ENCODE results near the gene B3GALT6. TPM values are rescaled to one million over a fixed set of nuclear protein-coding genes. Genes with fewer than 3 reads are reported as not detected.

The B3GALT6 gene
- total RNA-seq, 1 experiment from 2014 or later, result 24.6 TPM

DNA sequence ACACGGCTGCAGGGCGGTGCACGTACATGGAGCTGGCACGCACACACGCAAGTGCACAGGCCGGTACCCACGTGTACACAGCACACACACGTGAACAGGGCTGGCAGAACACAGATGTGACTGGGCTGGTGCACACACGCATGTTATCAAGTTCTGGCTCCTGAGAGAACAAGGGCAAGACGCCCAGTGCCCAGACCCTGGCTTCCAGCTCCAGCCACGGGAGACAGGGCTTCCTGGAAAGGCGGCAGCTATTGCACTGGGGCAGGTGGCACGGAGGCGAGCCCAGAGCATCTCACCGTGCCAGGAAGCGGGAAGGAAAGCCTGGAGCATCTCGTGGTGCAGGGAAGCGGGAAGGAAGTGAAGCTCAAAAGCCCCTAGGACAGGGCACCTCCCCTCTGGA, 6.1 kb upstream of the B3GALT6 start:
- H3K36me3 Mint-ChIP-seq (ENCODE audit: insufficient read depth, unreplicated experiment), result peaks cover 42% of the 10 kb centered on the region
- no peak overlapping the region for H3K4me3 Mint-ChIP-seq (ENCODE audit: unreplicated experiment)
- CTCF ChIA-PET, result interaction anchor here (0.7 to 1.2 kb wide), 2 partner anchors 105 to 212 kb away, joined by 3 read pairs; no protein-coding TSS in a partner anchor
- H3K9me3 Mint-ChIP-seq (ENCODE audit: unreplicated experiment), result no peaks in the 10 kb centered on the region
- TF ChIP-seq, protein P1, sequence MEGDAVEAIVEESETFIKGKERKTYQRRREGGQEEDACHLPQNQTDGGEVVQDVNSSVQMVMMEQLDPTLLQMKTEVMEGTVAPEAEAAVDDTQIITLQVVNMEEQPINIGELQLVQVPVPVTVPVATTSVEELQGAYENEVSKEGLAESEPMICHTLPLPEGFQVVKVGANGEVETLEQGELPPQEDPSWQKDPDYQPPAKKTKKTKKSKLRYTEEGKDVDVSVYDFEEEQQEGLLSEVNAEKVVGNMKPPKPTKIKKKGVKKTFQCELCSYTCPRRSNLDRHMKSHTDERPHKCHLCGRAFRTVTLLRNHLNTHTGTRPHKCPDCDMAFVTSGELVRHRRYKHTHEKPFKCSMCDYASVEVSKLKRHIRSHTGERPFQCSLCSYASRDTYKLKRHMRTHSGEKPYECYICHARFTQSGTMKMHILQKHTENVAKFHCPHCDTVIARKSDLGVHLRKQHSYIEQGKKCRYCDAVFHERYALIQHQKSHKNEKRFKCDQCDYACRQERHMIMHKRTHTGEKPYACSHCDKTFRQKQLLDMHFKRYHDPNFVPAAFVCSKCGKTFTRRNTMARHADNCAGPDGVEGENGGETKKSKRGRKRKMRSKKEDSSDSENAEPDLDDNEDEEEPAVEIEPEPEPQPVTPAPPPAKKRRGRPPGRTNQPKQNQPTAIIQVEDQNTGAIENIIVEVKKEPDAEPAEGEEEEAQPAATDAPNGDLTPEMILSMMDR (IDR thresholded peaks at IDR 0.05; ENCODE audit: unreplicated experiment), result no peak
- no peaks in the 10 kb centered on the region for H3K27me3 Mint-ChIP-seq (ENCODE audit: insufficient read depth, unreplicated experiment)
- no peak overlapping the region for H3K27ac Mint-ChIP-seq (ENCODE audit: low read depth, unreplicated experiment)
- no TSS peak for BruUV-seq (replicated peaks)
- intact Hi-C loops (cut with micrococcal nuclease), result no loop called here
- no peak for DNase-seq (ENCODE audit: unreplicated experiment)
- POLR2A ChIA-PET, result no interaction called here
- H3K4me1 Mint-ChIP-seq (ENCODE audit: insufficient read depth, unreplicated experiment), result peaks cover 8% of the 10 kb centered on the region

DNA sequence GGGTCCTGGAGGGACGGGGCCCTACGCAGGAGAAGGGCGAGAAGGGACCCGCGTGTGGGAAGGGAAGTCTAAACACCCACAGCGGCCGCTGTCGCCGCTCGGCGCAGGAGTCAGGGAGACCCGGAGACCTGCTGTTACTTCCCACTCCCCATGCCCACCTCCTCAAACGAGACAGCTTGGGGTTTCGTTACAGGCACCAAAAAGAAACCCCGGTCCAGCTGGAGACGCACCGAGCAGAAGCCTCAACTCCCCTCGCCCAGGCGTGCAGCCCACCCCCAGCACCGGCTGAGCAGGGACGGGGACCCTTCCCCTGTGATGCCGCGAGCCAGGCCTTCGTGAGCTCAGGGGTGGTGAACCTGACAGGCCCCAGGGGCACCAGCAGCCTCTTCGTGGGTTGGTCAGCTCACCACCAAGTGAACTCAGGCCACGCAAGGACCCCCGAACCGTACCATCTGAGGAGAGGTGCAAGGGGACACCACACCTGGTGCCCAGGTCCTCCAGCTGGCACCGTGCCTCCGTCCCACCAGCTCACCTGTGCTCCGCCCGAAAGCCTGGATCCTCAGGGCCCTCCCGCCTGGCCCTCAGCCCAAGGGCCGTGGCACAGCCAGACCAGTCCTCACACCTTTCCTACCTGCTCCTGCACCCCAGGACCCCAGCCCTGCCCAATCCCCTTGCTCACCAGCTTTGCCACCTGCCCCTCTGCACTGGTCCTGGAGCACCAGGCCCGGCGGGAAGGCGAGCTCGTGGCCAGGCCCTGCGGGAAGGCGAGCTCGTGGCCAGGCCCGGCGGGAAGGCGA, 5.3 kb upstream of the B3GALT6 start:
- POLR2A ChIA-PET, result no interaction called here

DNA sequence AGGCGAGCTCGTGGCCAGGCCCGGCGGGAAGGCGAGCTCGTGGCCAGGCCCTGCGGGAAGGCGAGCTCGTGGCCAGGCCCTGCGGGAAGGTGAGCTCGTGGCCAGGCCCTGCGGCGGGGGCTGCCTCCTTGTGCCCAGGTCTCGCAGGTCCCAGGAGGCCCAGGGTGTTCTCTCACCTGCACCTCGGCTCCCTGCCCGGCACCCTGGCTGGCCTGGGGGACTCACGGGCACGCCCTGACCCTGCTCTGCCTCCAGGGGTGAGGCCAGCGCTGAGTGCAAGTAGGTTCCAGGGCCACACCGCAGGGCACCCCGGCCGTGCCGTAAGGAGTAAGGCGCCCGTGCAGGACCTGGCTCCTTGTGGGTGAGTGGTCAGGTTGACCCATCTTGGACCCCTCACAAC, 4.7 kb upstream of the B3GALT6 start:
- H3K4me1 Mint-ChIP-seq (ENCODE audit: insufficient read depth, unreplicated experiment), result peaks cover 8% of the 10 kb centered on the region
- POLR2A ChIA-PET, result no interaction called here
- CTCF ChIA-PET, result interaction anchor here (1.2 kb wide), 1 partner anchor 107 kb away, joined by 3 read pairs; no protein-coding TSS in a partner anchor
- intact Hi-C loops (cut with micrococcal nuclease), result no loop called here
- no peak overlapping the region for H3K27ac Mint-ChIP-seq (ENCODE audit: low read depth, unreplicated experiment)
- H3K36me3 Mint-ChIP-seq (ENCODE audit: insufficient read depth, unreplicated experiment), result peaks cover 32% of the 10 kb centered on the region
- BruUV-seq (replicated peaks), result no TSS peak
- TF ChIP-seq, protein P1 (IDR thresholded peaks at IDR 0.05; ENCODE audit: unreplicated experiment), result no peak
- no peak for DNase-seq (ENCODE audit: unreplicated experiment)
- H3K27me3 Mint-ChIP-seq (ENCODE audit: insufficient read depth, unreplicated experiment), result no peaks in the 10 kb centered on the region
- no peaks in the 10 kb centered on the region for H3K9me3 Mint-ChIP-seq (ENCODE audit: unreplicated experiment)
- H3K4me3 Mint-ChIP-seq (ENCODE audit: unreplicated experiment), result no peak overlapping the region

More for the DNA sequence above, 5.3 kb upstream of the B3GALT6 start:
- H3K4me1 Mint-ChIP-seq (ENCODE audit: insufficient read depth, unreplicated experiment), result peaks cover 8% of the 10 kb centered on the region
- H3K4me3 Mint-ChIP-seq (ENCODE audit: unreplicated experiment), result no peak overlapping the region
- CTCF ChIA-PET, result interaction anchor here (1.2 kb wide), 1 partner anchor 106 kb away, joined by 3 read pairs; no protein-coding TSS in a partner anchor
- intact Hi-C loops (cut with micrococcal nuclease), result no loop called here
- H3K9me3 Mint-ChIP-seq (ENCODE audit: unreplicated experiment), result no peaks in the 10 kb centered on the region
- H3K27ac Mint-ChIP-seq (ENCODE audit: low read depth, unreplicated experiment), result no peak overlapping the region
- no peak for DNase-seq (ENCODE audit: unreplicated experiment)
- TF ChIP-seq, protein P1 (IDR thresholded peaks at IDR 0.05; ENCODE audit: unreplicated experiment), result no peak
- no peaks in the 10 kb centered on the region for H3K27me3 Mint-ChIP-seq (ENCODE audit: insufficient read depth, unreplicated experiment)
- H3K36me3 Mint-ChIP-seq (ENCODE audit: insufficient read depth, unreplicated experiment), result peaks cover 34% of the 10 kb centered on the region
- BruUV-seq (replicated peaks), result no TSS peak

DNA sequence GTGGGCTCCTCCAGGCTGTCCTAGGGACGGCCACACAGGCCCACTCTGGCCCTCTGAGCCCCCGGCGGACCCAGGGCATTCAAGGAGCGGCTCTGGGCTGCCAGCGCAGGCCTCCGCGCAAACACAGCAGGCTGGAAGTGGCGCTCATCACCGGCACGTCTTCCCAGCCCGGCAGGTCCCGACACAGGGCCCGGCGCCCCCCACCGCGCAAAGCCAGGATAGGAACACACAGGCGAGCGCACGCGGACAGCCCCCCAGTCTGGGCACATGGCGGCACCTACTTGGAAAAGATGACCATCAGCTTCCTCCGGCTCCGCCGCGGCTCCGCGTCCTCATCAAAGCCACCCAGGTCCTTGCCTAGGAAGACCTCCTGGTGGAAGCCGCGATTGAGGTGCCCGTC, 3.9 kb upstream of the B3GALT6 start:
- H3K4me3 Mint-ChIP-seq (ENCODE audit: unreplicated experiment), result no peak overlapping the region
- no peaks in the 10 kb centered on the region for H3K9me3 Mint-ChIP-seq (ENCODE audit: unreplicated experiment)
- H3K4me1 Mint-ChIP-seq (ENCODE audit: insufficient read depth, unreplicated experiment), result peaks cover 8% of the 10 kb centered on the region
- CTCF ChIA-PET, result interaction anchor here (1.0 kb wide), 1 partner anchor 104 kb away, joined by 4 read pairs; no protein-coding TSS in a partner anchor
- no TSS peak for BruUV-seq (replicated peaks)
- TF ChIP-seq, protein P1 (IDR thresholded peaks at IDR 0.05; ENCODE audit: unreplicated experiment), result no peak
- DNase-seq (ENCODE audit: unreplicated experiment), result no peak
- H3K27me3 Mint-ChIP-seq (ENCODE audit: insufficient read depth, unreplicated experiment), result no peaks in the 10 kb centered on the region
- no peak overlapping the region for H3K27ac Mint-ChIP-seq (ENCODE audit: low read depth, unreplicated experiment)
- H3K36me3 Mint-ChIP-seq (ENCODE audit: insufficient read depth, unreplicated experiment), result peaks cover 30% of the 10 kb centered on the region
- POLR2A ChIA-PET, result interaction anchor here (0.6 kb wide), 1 partner anchor 105 kb away, joined by 3 read pairs; no protein-coding TSS in a partner anchor
- intact Hi-C loops (cut with micrococcal nuclease), result no loop called here
